ENCODE results near the gene NHSL1. TPM values are rescaled to one million over a fixed set of nuclear protein-coding genes. Genes with fewer than 3 reads are reported as not detected.

The NHSL1 gene
- total RNA-seq, 2 experiments from 2014 or later: 0.06 to 0.08 TPM

GRCh38 chr6:138455746-138456400, 43.4 kb downstream of the NHSL1 start:
- Mint-ChIP-seq H3K27me3 (no peaks in the 10 kb centered on the region), H3K9me3 (no peaks in the 10 kb centered on the region), H3K4me3 (peak overlapping the region; percentile 82), H3K4me1 (ENCODE audit: low read depth) (peaks cover 32% of the 10 kb centered on the region), H3K27ac (peak overlapping the region; percentile 97), H3K36me3 (ENCODE audit: low read depth) (no peaks in the 10 kb centered on the region)
- no peak for TF ChIP-seq CTCF (IDR thresholded peaks at IDR 0.05)
- DNase-seq (peak in 10 of 14 experiments; percentile 2 to 84 (median 26)), ATAC-seq (ENCODE audit: poor library complexity) (peak; percentile 74)
- H3K9me3 ChIP-seq (ENCODE audit: control insufficient read depth in 1 of 2, insufficient read depth in 1 of 2, low read length in 2 of 2): no peaks in the 10 kb centered on the region
- CTCF ChIA-PET: interaction anchor here (1.1 to 1.9 kb wide), 3 partner anchors 12 to 748 kb away, joined by 3 to 5 read pairs (median 4); no protein-coding TSS in a partner anchor
- intact Hi-C loops (cut with DNase I, micrococcal nuclease): loop anchor here in 1 of 2 experiments (2.0 to 5.0 kb wide), 2 partner anchors 51 to 634 kb away; partner anchors contain the start of gene HEBP2
- H3K4me3 ChIP-seq (ENCODE audit: low read length): peak overlapping the region; percentile 44
- no peaks in the 10 kb centered on the region for H3K27me3 ChIP-seq (ENCODE audit: control insufficient read depth in 1 of 2, insufficient read depth in 2 of 2, low read length in 2 of 2)
- no peaks in the 10 kb centered on the region for H3K36me3 ChIP-seq (ENCODE audit: insufficient read depth, low read length)
- POLR2A ChIA-PET: interaction anchor here (0.6 to 2.7 kb wide), 23 partner anchors 8 to 919 kb away, joined by 3 to 28 read pairs (median 4); partner anchors contain the start of genes CCDC28A, CITED2 and HEBP2
- H3K27ac ChIP-seq (ENCODE audit: low read depth in 1 of 2, low read length in 2 of 2): peak overlapping the region; percentile 43 to 58
- H3K4me1 ChIP-seq (ENCODE audit: insufficient read depth, low read length): peaks cover 18% of the 10 kb centered on the region

DNA sequence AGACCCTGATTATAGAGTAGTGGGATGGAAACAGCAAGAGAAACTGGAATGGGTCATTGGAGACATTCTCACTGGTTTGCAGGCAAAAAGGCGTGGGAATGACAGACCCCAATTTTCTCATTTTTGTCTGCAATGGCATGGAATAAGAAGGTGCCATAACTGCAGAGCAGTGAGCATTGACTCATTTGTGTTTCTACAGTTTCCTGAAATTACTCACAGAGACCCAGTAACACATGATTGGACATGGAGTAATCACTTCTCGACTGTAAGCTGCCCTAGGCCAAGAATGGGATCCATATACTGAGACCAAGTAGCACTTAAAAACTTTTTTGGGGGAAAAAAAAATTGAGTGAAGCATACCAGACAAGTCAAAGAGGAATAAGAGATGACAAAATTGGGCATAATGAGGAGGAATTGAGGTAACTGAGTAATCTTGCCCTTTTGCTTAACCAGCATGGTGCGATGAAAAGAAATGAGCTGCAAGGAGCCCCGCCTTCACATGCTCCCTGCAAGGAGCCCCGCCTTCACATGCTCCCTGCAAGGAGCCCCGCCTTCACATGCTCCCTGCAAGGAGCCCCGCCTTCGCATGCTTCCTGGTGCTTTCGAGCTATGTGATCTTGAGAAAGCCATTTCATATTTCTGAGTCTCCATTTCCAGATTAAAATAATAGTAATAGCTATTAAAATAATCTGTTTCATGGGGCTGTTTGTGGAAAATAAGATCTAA, 44.1 kb downstream of the NHSL1 start:
- Mint-ChIP-seq H3K9me3 (no peaks in the 10 kb centered on the region), H3K4me3 (peak overlapping the region; percentile 82), H3K27me3 (no peaks in the 10 kb centered on the region), H3K4me1 (ENCODE audit: low read depth) (peaks cover 32% of the 10 kb centered on the region), H3K27ac (peak overlapping the region; percentile 97), H3K36me3 (ENCODE audit: low read depth) (no peaks in the 10 kb centered on the region)
- ChIA-PET POLR2A (interaction anchor here (0.6 to 2.7 kb wide), 20 partner anchors 9 to 920 kb away, joined by 3 to 28 read pairs (median 4); partner anchors contain the start of genes CCDC28A, CITED2 and HEBP2), CTCF (interaction anchor here (1.1 to 1.9 kb wide), 3 partner anchors 11 to 747 kb away, joined by 3 to 5 read pairs (median 4); no protein-coding TSS in a partner anchor)
- intact Hi-C loops (cut with DNase I, micrococcal nuclease): loop anchor here in 1 of 2 experiments (5.0 kb wide), 1 partner anchor 633 kb away; no protein-coding TSS in a partner anchor
- ATAC-seq (ENCODE audit: poor library complexity) (peak; percentile 72), DNase-seq (peak; percentile 30 to 84 (median 62))
- Histone ChIP-seq H3K9me3 (ENCODE audit: control insufficient read depth in 1 of 2, insufficient read depth in 1 of 2, low read length in 2 of 2) (no peaks in the 10 kb centered on the region), H3K36me3 (ENCODE audit: insufficient read depth, low read length) (no peaks in the 10 kb centered on the region), H3K4me3 (ENCODE audit: low read length) (peak overlapping the region; percentile 44), H3K27ac (ENCODE audit: low read depth in 1 of 2, low read length in 2 of 2) (peak overlapping the region; percentile 43 to 58), H3K27me3 (ENCODE audit: control insufficient read depth in 1 of 2, insufficient read depth in 2 of 2, low read length in 2 of 2) (no peaks in the 10 kb centered on the region), H3K4me1 (ENCODE audit: insufficient read depth, low read length) (peaks cover 18% of the 10 kb centered on the region)
- no peak for TF ChIP-seq CTCF (IDR thresholded peaks at IDR 0.05)

DNA sequence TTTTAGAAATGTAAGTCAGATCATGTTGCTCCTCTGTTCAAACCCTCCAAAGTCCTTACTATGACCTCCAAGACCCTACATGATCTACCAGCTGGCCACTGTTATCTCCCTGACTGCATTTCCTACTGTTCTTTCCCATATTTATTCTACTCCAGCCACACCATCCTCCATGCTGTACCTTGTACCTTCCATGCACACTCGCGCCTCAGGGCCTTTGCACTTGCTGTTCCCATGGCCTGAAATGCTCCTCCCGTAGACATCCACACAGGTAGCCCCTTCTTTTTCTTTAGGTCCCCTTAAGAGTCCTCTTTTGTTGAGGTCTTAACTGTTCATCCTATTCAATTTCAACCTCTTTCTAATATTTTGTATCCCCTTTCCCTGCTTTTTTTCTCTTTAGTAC, 48.3 kb downstream of the NHSL1 start:
- H3K27ac Mint-ChIP-seq: no peak overlapping the region
- CTCF ChIA-PET: no interaction called here
- no peaks in the 10 kb centered on the region for H3K9me3 Mint-ChIP-seq
- Histone ChIP-seq H3K36me3 (ENCODE audit: insufficient read depth, low read length) (no peaks in the 10 kb centered on the region), H3K27ac (ENCODE audit: low read depth in 1 of 2, low read length in 2 of 2) (no peak overlapping the region), H3K4me3 (ENCODE audit: low read length) (no peak overlapping the region), H3K9me3 (ENCODE audit: control insufficient read depth in 1 of 2, insufficient read depth in 1 of 2, low read length in 2 of 2) (no peaks in the 10 kb centered on the region), H3K27me3 (ENCODE audit: control insufficient read depth in 1 of 2, insufficient read depth in 2 of 2, low read length in 2 of 2) (no peaks in the 10 kb centered on the region), H3K4me1 (ENCODE audit: insufficient read depth, low read length) (peaks cover 12% of the 10 kb centered on the region)
- POLR2A ChIA-PET: no interaction called here
- no peaks in the 10 kb centered on the region for H3K27me3 Mint-ChIP-seq
- intact Hi-C loops (cut with DNase I, micrococcal nuclease): no loop called here
- H3K4me1 Mint-ChIP-seq (ENCODE audit: low read depth): peaks cover 17% of the 10 kb centered on the region
- ATAC-seq (ENCODE audit: poor library complexity) (no peak), DNase-seq (no peak)
- TF ChIP-seq CTCF (IDR thresholded peaks at IDR 0.05): no peak
- H3K36me3 Mint-ChIP-seq (ENCODE audit: low read depth): no peaks in the 10 kb centered on the region
- H3K4me3 Mint-ChIP-seq: no peak overlapping the region
